Fibroblast of villous mesenchyme (primary cell): Measurements from ENCODE around the gene FBXO44. TPM values are rescaled to one million over a fixed set of nuclear protein-coding genes. Genes with fewer than 3 reads are reported as not detected.

Experiments used
- DNase-seq: peaks from one replicate; pipeline ENCODE4 v3.0.0-alpha.2; 2010; ENCODE audit warnings: low read depth
- H3K4me3 ChIP-seq: 2 replicates; pipeline ENCODE4 v1.5.1; 2011; ENCODE audit warnings: low read depth, mild to moderate bottlenecking, low read length
- CTCF ChIP-seq: IDR thresholded peaks from 2 replicates; pipeline ENCODE4 v1.5.1; 2012; ENCODE audit warnings: low read depth, mild to moderate bottlenecking, low read length; ENCODE audit not compliant: insufficient read depth
- total RNA-seq: library from RNA; depleted of rRNA; stranded (reverse); fragments of >200 nt; gene quantifications from 2 replicates; pipeline ENCODE4 v1.2.3, GENCODE V29; 2012

The FBXO44 gene
- total RNA-seq, 1 donor, result 14.2 TPM

- TF ChIP-seq CTCF, result no peak
- no peak overlapping the region for H3K4me3 ChIP-seq
- no peak for DNase-seq
These were observed 37.4 kb downstream of the FBXO44 start for GRCh38 chr1:11691928-11692711.

GRCh38 chr1:11693024-11693590 lies 38.4 kb downstream of the FBXO44 start:
- no peak for TF ChIP-seq CTCF
- H3K4me3 ChIP-seq, result no peak overlapping the region
- DNase-seq, result peak; percentile 28

GRCh38 chr1:11693917-11694316 lies 39.2 kb downstream of the FBXO44 start:
- TF ChIP-seq CTCF, result no peak
- no peak for DNase-seq
- no peak overlapping the region for H3K4me3 ChIP-seq

GRCh38 chr1:11695861-11696260 lies 41.2 kb downstream of the FBXO44 start:
- TF ChIP-seq CTCF, result no peak
- DNase-seq, result no peak
- no peak overlapping the region for H3K4me3 ChIP-seq

GRCh38 chr1:11697188-11697892 lies 42.7 kb downstream of the FBXO44 start:
- TF ChIP-seq CTCF, result no peak
- no peak for DNase-seq
- H3K4me3 ChIP-seq, result no peak overlapping the region

- H3K4me3 ChIP-seq, result no peak overlapping the region
- DNase-seq, result no peak
- TF ChIP-seq CTCF, result no peak
These were observed 43.2 kb downstream of the FBXO44 start for GRCh38 chr1:11697893-11698210.
